ENCODE data around the gene CACNA1C. TPM values are rescaled to one million over a fixed set of nuclear protein-coding genes. Genes with fewer than 3 reads are reported as not detected.
"Not testable (repeated sequence)": the region's sequence is repeated elsewhere in the genome, so short reads cannot be mapped to it uniquely, and the experiment has no call there.

Gene CACNA1C
- total RNA-seq, 1 experiment from 2014 or later = 3.7 TPM

- intact Hi-C loops (cut with micrococcal nuclease; ENCODE audit: unreplicated experiment) = no loop called here
- DNase-seq (ENCODE audit: low spot score) = no peak
- H3K27me3 ChIP-seq (replicated peaks; ENCODE audit: insufficient read depth, low read depth, low read length, poor library complexity) = no peaks in the 10 kb centered on the region
- no peaks in the 10 kb centered on the region for H3K4me1 ChIP-seq (ENCODE audit: insufficient read depth, low read length, poor library complexity, severe bottlenecking)
- POLR2A ChIA-PET (ENCODE audit: low non-redundant PET) = interaction anchor here (0.6 kb wide), 2 partner anchors 21 to 57 kb away, joined by 3 to 5 read pairs; no protein-coding TSS in a partner anchor
- no TSS peak for BruUV-seq (replicated peaks)
- TF ChIP-seq CTCF (conservative IDR thresholded peaks at IDR 0.05; ENCODE audit: low read depth, low read length) = no peak
- TF ChIP-seq EZH2 (IDR thresholded peaks at IDR 0.05; ENCODE audit: borderline replicate concordance, low read depth, low read length, poor library complexity, severe bottlenecking) = no peak
- no peak overlapping the region for H3K27ac ChIP-seq (ENCODE audit: low read depth, low read length, poor library complexity, severe bottlenecking)
- no peaks in the 10 kb centered on the region for H3K36me3 ChIP-seq (ENCODE audit: insufficient read depth, low read length, poor library complexity, severe bottlenecking)
- CTCF ChIA-PET = no interaction called here
- H3K9me3 ChIP-seq (ENCODE audit: low read depth, low read length, poor library complexity, severe bottlenecking) = no peaks in the 10 kb centered on the region
- no peak overlapping the region for H3K4me3 ChIP-seq (ENCODE audit: low read depth, low read length, poor library complexity, severe bottlenecking)
These were observed 74.1 kb downstream of the CACNA1C start for GRCh38 chr12:2126676-2127406.

GRCh38 chr12:2129076-2129475 lies 76.3 kb downstream of the CACNA1C start:
- Histone ChIP-seq H3K4me1 (ENCODE audit: insufficient read depth, low read length, poor library complexity, severe bottlenecking) (no peaks in the 10 kb centered on the region), H3K4me3 (ENCODE audit: low read depth, low read length, poor library complexity, severe bottlenecking) (no peak overlapping the region), H3K27ac (ENCODE audit: low read depth, low read length, poor library complexity, severe bottlenecking) (no peak overlapping the region), H3K9me3 (ENCODE audit: low read depth, low read length, poor library complexity, severe bottlenecking) (no peaks in the 10 kb centered on the region), H3K36me3 (ENCODE audit: insufficient read depth, low read length, poor library complexity, severe bottlenecking) (no peaks in the 10 kb centered on the region), H3K27me3 (replicated peaks; ENCODE audit: insufficient read depth, low read depth, low read length, poor library complexity) (no peaks in the 10 kb centered on the region)
- no TSS peak for BruUV-seq (replicated peaks)
- CTCF ChIA-PET = no interaction called here
- POLR2A ChIA-PET (ENCODE audit: low non-redundant PET) = no interaction called here
- no peak for DNase-seq (ENCODE audit: low spot score)
- TF ChIP-seq EZH2 (IDR thresholded peaks at IDR 0.05; ENCODE audit: borderline replicate concordance, low read depth, low read length, poor library complexity, severe bottlenecking) (no peak), CTCF (conservative IDR thresholded peaks at IDR 0.05; ENCODE audit: low read depth, low read length) (no peak)
- intact Hi-C loops (cut with micrococcal nuclease; ENCODE audit: unreplicated experiment) = no loop called here

- DNase-seq (ENCODE audit: low spot score); H3K9me3 ChIP-seq (ENCODE audit: low read depth, low read length, poor library complexity, severe bottlenecking); CTCF ChIA-PET; H3K27me3 ChIP-seq (replicated peaks; ENCODE audit: insufficient read depth, low read depth, low read length, poor library complexity); intact Hi-C loops (cut with micrococcal nuclease; ENCODE audit: unreplicated experiment); H3K4me3 ChIP-seq (ENCODE audit: low read depth, low read length, poor library complexity, severe bottlenecking); H3K27ac ChIP-seq (ENCODE audit: low read depth, low read length, poor library complexity, severe bottlenecking); POLR2A ChIA-PET (ENCODE audit: low non-redundant PET); H3K4me1 ChIP-seq (ENCODE audit: insufficient read depth, low read length, poor library complexity, severe bottlenecking); H3K36me3 ChIP-seq (ENCODE audit: insufficient read depth, low read length, poor library complexity, severe bottlenecking); BruUV-seq (replicated peaks): not testable (repeated sequence)
These were observed 83.1 kb downstream of the CACNA1C start for GRCh38 chr12:2135661-2136418.

Measured in A673 (cell line).